Endothelial cell of umbilical vein (primary cell): ENCODE measurements around the gene PTPN2. TPM values are rescaled to one million over a fixed set of nuclear protein-coding genes. Genes with fewer than 3 reads are reported as not detected.

Experiments used
- BruUV-seq: library from RNA; stranded (reverse); fragments of 400-500 nt; replicated peaks from 2 replicates; lab custom pipeline; 2021; lab: Mats Ljungman, UMichigan
- CTCF ChIA-PET: fragments of 300-600, 350-600 bp; sonication (Branson Sonifier 250); formaldehyde crosslinking; loops from one replicate; lab custom pipeline; 2021; ENCODE audit warnings: antibody characterized with exemption, inconsistent platforms; lab: Charles Lee
- POLR2A ChIA-PET: fragments of 300-600, 350-600 bp; sonication (Branson Sonifier 250); formaldehyde crosslinking; loops from one replicate; lab custom pipeline; 2021; ENCODE audit warnings: antibody characterized with exemption, inconsistent platforms; lab: Charles Lee
- DNase-seq: peaks from one replicate; pipeline ENCODE4 v3.0.0-alpha.2; 2011; ENCODE audit warnings: low read depth, low spot score
- FAIRE-seq: peaks from 2 replicates; lab custom pipeline; 2011; peaks lifted over from hg19 to GRCh38; lab: Jason Lieb, UNC
- H2AFZ ChIP-seq: 2 replicates; pipeline ENCODE4 v1.6.0; 2012; ENCODE audit warnings: low read depth, low read length, control low read depth, inconsistent platforms
- H3K27ac ChIP-seq: 2 replicates; pipeline ENCODE4 v1.5.1; 2011; ENCODE audit warnings: low read depth, mild to moderate bottlenecking, control low read depth, low read length, moderate library complexity; ENCODE audit not compliant: insufficient read depth
- H3K27me3 ChIP-seq, 2 experiments: 2 replicates each; pipeline versions ENCODE4 v1.6.0 to v1.6.1; 2011; ENCODE audit warnings: low read length in 2 of 2, mixed read lengths in 1 of 2; ENCODE audit not compliant: control insufficient read depth in 2 of 2, insufficient read depth in 2 of 2
- H3K36me3 ChIP-seq, 2 experiments: 2 replicates in 1 of 2; 3 replicates in 1 of 2; pipeline ENCODE4 v1.5.1; 2011; ENCODE audit warnings: low read length in 2 of 2, mild to moderate bottlenecking in 1 of 2, moderate library complexity in 1 of 2; ENCODE audit not compliant: control insufficient read depth in 2 of 2, insufficient read depth in 2 of 2; ENCODE audit errors: extremely low read depth in 1 of 2
- H3K4me1 ChIP-seq: 3 replicates; pipeline ENCODE4 v1.5.1; 2011; ENCODE audit warnings: mild to moderate bottlenecking, low read length; ENCODE audit not compliant: control insufficient read depth, insufficient read depth; ENCODE audit errors: extremely low read depth
- H3K4me2 ChIP-seq: 2 replicates; pipeline ENCODE4 v1.6.1; 2011; ENCODE audit warnings: low read length, control low read depth, mixed read lengths; ENCODE audit not compliant: insufficient read depth
- H3K4me3 ChIP-seq, 3 experiments: fragments of 200-600 bp in 1 of 3; sonication (generic), shearing (Covaris generic) in 1 of 3; replicated peaks in 1 of 3; 2 replicates each; pipeline ENCODE4 v1.5.1; 2011 to 2016; ENCODE audit warnings: control low read depth in 3 of 3, low read length in 3 of 3, mild to moderate bottlenecking in 2 of 3, inconsistent platforms in 1 of 3, low read depth in 1 of 3, moderate library complexity in 1 of 3; ENCODE audit not compliant: insufficient read depth in 1 of 3
- H3K79me2 ChIP-seq: 2 replicates; pipeline ENCODE4 v1.6.0; 2012; ENCODE audit warnings: low read length, inconsistent platforms; ENCODE audit not compliant: control insufficient read depth, insufficient read depth
- H3K9ac ChIP-seq: replicated peaks from 2 replicates; pipeline ENCODE3; 2011; ENCODE audit warnings: low read length, control low read depth; ENCODE audit not compliant: insufficient read depth; ENCODE audit errors: extremely low read depth
- H3K9me1 ChIP-seq: replicated peaks from 3 replicates; pipeline ENCODE4 v1.6.0; 2011; ENCODE audit warnings: mild to moderate bottlenecking, low read length; ENCODE audit not compliant: control insufficient read depth, insufficient read depth; ENCODE audit errors: extremely low read depth
- H3K9me3 ChIP-seq: replicated peaks from 2 replicates; pipeline ENCODE4 v1.5.1; 2012; ENCODE audit warnings: low read length, inconsistent platforms; ENCODE audit not compliant: control insufficient read depth, insufficient read depth
- H4K20me1 ChIP-seq: replicated peaks from 2 replicates; pipeline ENCODE3; 2011; ENCODE audit warnings: mild to moderate bottlenecking, low read length; ENCODE audit not compliant: control insufficient read depth, insufficient read depth; ENCODE audit errors: extremely low read depth
- EZH2 ChIP-seq: IDR thresholded peaks from 2 replicates; pipeline ENCODE4 v1.6.1; 2012; ENCODE audit warnings: borderline replicate concordance, low read depth, mild to moderate bottlenecking, moderate library complexity, low read length, inconsistent platforms; ENCODE audit not compliant: severe bottlenecking
- FOS ChIP-seq: IDR thresholded peaks from 2 replicates; pipeline ENCODE4 v1.6.1; 2011; ENCODE audit warnings: mild to moderate bottlenecking, low read length, moderate library complexity, borderline replicate concordance; ENCODE audit not compliant: insufficient read depth
- GATA2 ChIP-seq: IDR thresholded peaks from 2 replicates; pipeline ENCODE4 v1.7.0; 2011; ENCODE audit warnings: low read depth, mild to moderate bottlenecking, moderate library complexity, mixed read lengths, low read length; ENCODE audit not compliant: insufficient read length, insufficient read depth
- JUN ChIP-seq: IDR thresholded peaks from 2 replicates; pipeline ENCODE4 v1.6.1; 2011; ENCODE audit warnings: borderline replicate concordance, low read depth; ENCODE audit not compliant: insufficient read length, insufficient read depth
- MAX ChIP-seq: IDR thresholded peaks from 2 replicates; pipeline ENCODE4 v1.6.1; 2011; ENCODE audit not compliant: insufficient read depth, insufficient read length
- MYC ChIP-seq: IDR thresholded peaks from one replicate; pipeline ENCODE4 v1.6.1; 2011; ENCODE audit warnings: mild to moderate bottlenecking, low read depth, low read length
- POLR2A ChIP-seq: IDR thresholded peaks from 2 replicates; pipeline ENCODE4 v1.6.1; 2012; ENCODE audit warnings: low read depth, mild to moderate bottlenecking, control low read depth, low read length
- POLR2AphosphoS5 ChIP-seq: IDR thresholded peaks from 2 replicates; pipeline ENCODE4 v1.6.1; 2012; ENCODE audit warnings: low read depth, mild to moderate bottlenecking, control low read depth, low read length, moderate library complexity; ENCODE audit not compliant: insufficient read depth
- dilution Hi-C: fragments of 300-500 bp; cut with MboI; formaldehyde crosslinking; loops from one replicate; pipeline ENCODE4 v1.15.0; 2019; ENCODE audit warnings: low sequenced_read_pairs; ENCODE audit not compliant: extremely low pct_ligation_motif_present
- intact Hi-C: fragments of 100-400 bp; cut with micrococcal nuclease; formaldehyde crosslinking; loops from one replicate; pipeline ENCODE4 v1.10.0; 2022
- polyA plus RNA-seq, 4 experiments: library from polyadenylated mRNA; depleted of rRNA in 3 of 4; stranded (reverse) in 3 of 4; unstranded in 1 of 4; fragments of >200 nt; gene quantifications; 2 replicates each; pipeline versions ENCODE4 v1.2.1 to v1.2.3, GENCODE V29; 2011 to 2012; ENCODE audit warnings: missing spikeins in 1 of 4
- total RNA-seq: library from RNA; stranded (reverse); gene quantifications from 2 replicates; pipeline ENCODE4 v1.2.3, GENCODE V29; 2021
- TF ChIP-seq, protein P1 (sequence below), 2 donors: IDR thresholded peaks; 1 replicate in 1 of 2; 2 replicates in 1 of 2; pipeline ENCODE4 v1.5.1; 2011; ENCODE audit warnings: low read length in 2 of 2, mild to moderate bottlenecking in 2 of 2, moderate library complexity in 2 of 2, control low read depth in 1 of 2, inconsistent platforms in 1 of 2, low read depth in 1 of 2; ENCODE audit not compliant: insufficient read depth in 1 of 2; ENCODE audit errors: extremely low read depth in 1 of 2

PTPN2 gene
- total and polyA plus RNA-seq, 2 donors (not counting 3 experiments of a cell fraction or from before 2014, with no cell fraction given), result 8.2 to 20.9 TPM

DNA sequence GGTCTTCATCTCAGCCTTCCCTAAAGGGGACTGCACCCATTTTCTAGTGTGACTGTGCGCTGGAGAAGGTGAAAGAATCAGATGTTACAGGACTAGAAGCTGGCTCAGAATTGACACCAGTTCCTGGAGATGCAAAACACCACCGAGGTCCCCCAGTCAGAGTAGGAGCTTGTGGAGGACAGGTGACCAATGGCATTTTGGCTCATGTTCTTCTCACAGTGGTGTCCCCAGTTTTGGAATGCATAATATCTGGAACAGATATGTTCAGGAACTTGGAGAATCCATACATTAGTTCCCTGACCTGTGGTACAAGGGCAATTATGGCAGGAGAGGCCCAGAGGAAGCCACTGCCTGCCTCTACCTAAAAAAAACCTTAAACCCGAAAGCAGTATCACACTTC lies 114.9 kb downstream of the PTPN2 start:
- H3K4me3 ChIP-seq, result no peak overlapping the region
- intact Hi-C loops, result no loop called here
- POLR2A ChIA-PET, result interaction anchor here (0.6 kb wide), 1 partner anchor 143 kb away, joined by 8 read pairs; no protein-coding TSS in a partner anchor

More for the DNA sequence above, 114.9 kb downstream of the PTPN2 start:
- CTCF ChIA-PET, result no interaction called here
- Histone ChIP-seq H3K9me3 (no peaks in the 10 kb centered on the region), H3K9ac (no peak overlapping the region), H3K79me2 (no peaks in the 10 kb centered on the region), H3K9me1 (no peaks in the 10 kb centered on the region), H2AFZ (no peak overlapping the region), H3K36me3 (no peaks in the 10 kb centered on the region), H3K27me3 (peaks cover 2 to 6% of the 10 kb centered on the region in 2 experiments), H3K27ac (no peak overlapping the region), H4K20me1 (no peaks in the 10 kb centered on the region), H3K4me1 (no peaks in the 10 kb centered on the region), H3K4me2 (no peak overlapping the region)
- DNase-seq, result no peak
- dilution Hi-C loops, result no loop called here
- BruUV-seq, result no TSS peak
- TF ChIP-seq MAX, result no peak
- TF ChIP-seq, protein P1, sequence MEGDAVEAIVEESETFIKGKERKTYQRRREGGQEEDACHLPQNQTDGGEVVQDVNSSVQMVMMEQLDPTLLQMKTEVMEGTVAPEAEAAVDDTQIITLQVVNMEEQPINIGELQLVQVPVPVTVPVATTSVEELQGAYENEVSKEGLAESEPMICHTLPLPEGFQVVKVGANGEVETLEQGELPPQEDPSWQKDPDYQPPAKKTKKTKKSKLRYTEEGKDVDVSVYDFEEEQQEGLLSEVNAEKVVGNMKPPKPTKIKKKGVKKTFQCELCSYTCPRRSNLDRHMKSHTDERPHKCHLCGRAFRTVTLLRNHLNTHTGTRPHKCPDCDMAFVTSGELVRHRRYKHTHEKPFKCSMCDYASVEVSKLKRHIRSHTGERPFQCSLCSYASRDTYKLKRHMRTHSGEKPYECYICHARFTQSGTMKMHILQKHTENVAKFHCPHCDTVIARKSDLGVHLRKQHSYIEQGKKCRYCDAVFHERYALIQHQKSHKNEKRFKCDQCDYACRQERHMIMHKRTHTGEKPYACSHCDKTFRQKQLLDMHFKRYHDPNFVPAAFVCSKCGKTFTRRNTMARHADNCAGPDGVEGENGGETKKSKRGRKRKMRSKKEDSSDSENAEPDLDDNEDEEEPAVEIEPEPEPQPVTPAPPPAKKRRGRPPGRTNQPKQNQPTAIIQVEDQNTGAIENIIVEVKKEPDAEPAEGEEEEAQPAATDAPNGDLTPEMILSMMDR (IDR thresholded peaks at IDR 0.05; ENCODE audit: extremely low read depth in 1 of 2, insufficient read depth in 1 of 2, low read depth in 1 of 2, low read length in 2 of 2), result no peak
- no peak for TF ChIP-seq EZH2
- TF ChIP-seq FOS, result no peak
- TF ChIP-seq GATA2, result no peak
- no peak for TF ChIP-seq POLR2A
- TF ChIP-seq JUN, result no peak
- no peak for TF ChIP-seq POLR2AphosphoS5
- TF ChIP-seq MYC, result no peak
- no peak for FAIRE-seq
